Measurements from ENCODE around the gene VAMP2.

- TF ChIP-seq TCF4 (CRISPR knock-in tag; IDR thresholded peaks at IDR 0.05; ENCODE audit: borderline replicate concordance) (no peak), GLIS3 (CRISPR knock-in tag; IDR thresholded peaks at IDR 0.05) (no peak), POU6F1 (CRISPR knock-in tag; IDR thresholded peaks at IDR 0.05; ENCODE audit: borderline replicate concordance, low read depth) (no peak), BACH2 (CRISPR knock-in tag; IDR thresholded peaks at IDR 0.05; ENCODE audit: borderline replicate concordance) (no peak), ARNTL (CRISPR knock-in tag; IDR thresholded peaks at IDR 0.05; ENCODE audit: borderline replicate concordance, low read depth) (no peak), ZC3H10 (CRISPR knock-in tag; IDR thresholded peaks at IDR 0.05) (no peak), ZNF565 (CRISPR knock-in tag; conservative IDR thresholded peaks at IDR 0.05; ENCODE audit: low read depth) (no peak), SNAI2 (CRISPR knock-in tag; IDR thresholded peaks at IDR 0.05) (no peak)
- TF ChIP-seq, protein P1, sequence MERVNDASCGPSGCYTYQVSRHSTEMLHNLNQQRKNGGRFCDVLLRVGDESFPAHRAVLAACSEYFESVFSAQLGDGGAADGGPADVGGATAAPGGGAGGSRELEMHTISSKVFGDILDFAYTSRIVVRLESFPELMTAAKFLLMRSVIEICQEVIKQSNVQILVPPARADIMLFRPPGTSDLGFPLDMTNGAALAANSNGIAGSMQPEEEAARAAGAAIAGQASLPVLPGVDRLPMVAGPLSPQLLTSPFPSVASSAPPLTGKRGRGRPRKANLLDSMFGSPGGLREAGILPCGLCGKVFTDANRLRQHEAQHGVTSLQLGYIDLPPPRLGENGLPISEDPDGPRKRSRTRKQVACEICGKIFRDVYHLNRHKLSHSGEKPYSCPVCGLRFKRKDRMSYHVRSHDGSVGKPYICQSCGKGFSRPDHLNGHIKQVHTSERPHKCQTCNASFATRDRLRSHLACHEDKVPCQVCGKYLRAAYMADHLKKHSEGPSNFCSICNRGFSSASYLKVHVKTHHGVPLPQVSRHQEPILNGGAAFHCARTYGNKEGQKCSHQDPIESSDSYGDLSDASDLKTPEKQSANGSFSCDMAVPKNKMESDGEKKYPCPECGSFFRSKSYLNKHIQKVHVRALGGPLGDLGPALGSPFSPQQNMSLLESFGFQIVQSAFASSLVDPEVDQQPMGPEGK (CRISPR knock-in tag; IDR thresholded peaks at IDR 0.05; ENCODE audit: borderline replicate concordance): no peak
These were observed 20.4 kb downstream of the VAMP2 start for GRCh38 chr17:8142158-8142886.

All from SK-N-SH treated with all-trans-retinoic acid at 6 μM for 48 hours (cell line).